Gastroesophageal sphincter (tissue), 4 donors: ENCODE measurements around the gene CRIP2. TPM values are rescaled to one million over a fixed set of nuclear protein-coding genes. Genes with fewer than 3 reads are reported as not detected.

Source experiments
- ATAC-seq: fragments of 150-250 bp; one replicate; pipeline ENCODE4 v1.9.1; 2016; ENCODE audit warnings: mild to moderate bottlenecking, moderate library complexity
- H3K27ac ChIP-seq, 4 donors: fragments of 200-600 bp; sonication (generic) in 3 of 4; 1 replicate in 3 of 4; 2 replicates in 1 of 4; pipeline ENCODE4 v1.5.1; 2016 to 2019
- H3K27me3 ChIP-seq: fragments of 200-600 bp; sonication (generic); one replicate; pipeline ENCODE4 v1.5.1; 2019
- H3K36me3 ChIP-seq, 2 donors: fragments of 200-600 bp; sonication (generic); one replicate each; pipeline ENCODE4 v1.5.1; 2019; ENCODE audit warnings: control low read depth in 1 of 2
- H3K4me1 ChIP-seq, 3 donors: fragments of 200-600 bp; sonication (generic); 1 replicate in 2 of 3; 2 replicates in 1 of 3; pipeline ENCODE4 v1.5.1; 2016 to 2019; ENCODE audit warnings: control low read depth in 2 of 3
- H3K4me3 ChIP-seq, 2 donors: fragments of 200-600 bp; sonication (generic); one replicate each; pipeline ENCODE4 v1.5.1; 2019; ENCODE audit warnings: mild to moderate bottlenecking in 1 of 2, moderate library complexity in 1 of 2
- H3K9me3 ChIP-seq, 3 donors: fragments of 200-600 bp; sonication (generic); one replicate each; pipeline ENCODE4 v1.5.1; 2017 to 2019; ENCODE audit warnings: control low read depth in 2 of 3
- EP300 ChIP-seq: sonication (generic); formaldehyde crosslinking; IDR thresholded peaks from one replicate; pipeline ENCODE4 v1.6.1; 2017; ENCODE audit warnings: antibody characterized with exemption, mild to moderate bottlenecking
- POLR2A ChIP-seq, 2 donors: fragments of 450-650 bp; IDR thresholded peaks; one replicate each; pipeline ENCODE4 v1.6.1; 2017; ENCODE audit warnings: antibody characterized with exemption in 2 of 2, mild to moderate bottlenecking in 2 of 2, moderate library complexity in 1 of 2
- POLR2AphosphoS5 ChIP-seq: sonication (generic); formaldehyde crosslinking; IDR thresholded peaks from one replicate; pipeline ENCODE4 v1.6.1; 2017; ENCODE audit warnings: antibody characterized with exemption
- WGBS, 2 donors: methylation state at CpG; one replicate each; pipeline ENCODE4 v1.1.5; 2018; ENCODE audit warnings: low coverage in 1 of 2; 5-methylcytosine and 5-hydroxymethylcytosine counted together
- total RNA-seq, 4 donors: library from RNA; depleted of rRNA; stranded (reverse); fragments of >200 nt; gene quantifications; one replicate each; pipeline ENCODE4 v1.1.0, GENCODE V29; 2016
- TF ChIP-seq, protein P1 (sequence below), 4 experiments: fragments of 200-600 bp in 2 of 4; fragments of 450-650 bp in 2 of 4; sonication (generic) in 1 of 4; IDR thresholded peaks; one replicate each; pipeline ENCODE4 v1.5.1; 2017 to 2019; ENCODE audit warnings: antibody characterized with exemption in 4 of 4, mild to moderate bottlenecking in 2 of 4, moderate library complexity in 2 of 4

Gene CRIP2, protein sequence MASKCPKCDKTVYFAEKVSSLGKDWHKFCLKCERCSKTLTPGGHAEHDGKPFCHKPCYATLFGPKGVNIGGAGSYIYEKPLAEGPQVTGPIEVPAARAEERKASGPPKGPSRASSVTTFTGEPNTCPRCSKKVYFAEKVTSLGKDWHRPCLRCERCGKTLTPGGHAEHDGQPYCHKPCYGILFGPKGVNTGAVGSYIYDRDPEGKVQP
- 100 to 1,000 TPM; 165 to 518 (median 343) TPM for total RNA-seq

DNA sequence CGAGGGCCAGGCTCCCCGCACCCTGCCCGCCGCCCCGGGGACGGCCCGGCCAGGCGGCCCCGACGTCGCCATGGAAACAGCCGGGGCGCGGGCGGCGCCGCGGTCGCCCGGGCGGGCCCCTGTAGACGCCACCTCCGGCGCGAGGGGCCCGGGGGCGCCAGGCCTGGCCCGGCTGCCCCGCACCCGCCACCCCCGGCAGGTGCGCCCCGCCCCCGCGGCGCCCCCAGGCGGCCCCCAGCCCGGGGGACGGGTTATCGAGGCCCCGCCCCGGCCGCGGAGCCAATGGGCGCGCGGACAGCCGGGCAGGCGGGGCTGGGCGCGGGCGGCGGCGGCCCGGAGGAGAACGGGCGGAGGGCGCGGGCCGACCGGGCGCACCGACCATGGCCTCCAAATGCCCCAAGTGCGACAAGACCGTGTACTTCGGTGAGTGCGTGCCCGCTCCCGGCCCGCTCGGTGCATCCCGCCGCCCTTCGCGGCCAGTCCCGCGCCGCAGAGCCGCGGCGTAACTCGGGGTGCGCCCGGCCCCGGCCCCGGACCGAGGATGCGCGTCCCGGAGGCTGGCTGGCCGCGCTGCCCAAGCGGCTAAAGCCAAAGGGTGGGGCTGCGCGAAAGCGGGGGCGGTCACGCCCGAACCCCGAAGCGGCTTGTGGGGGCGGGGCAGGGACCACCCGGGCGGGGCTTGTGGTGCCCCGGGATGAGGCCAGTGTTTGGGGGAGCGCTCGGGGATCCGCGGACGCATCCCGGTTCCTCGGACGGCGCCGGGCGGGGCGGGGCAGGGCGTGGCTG, at the start of gene CRIP2:
Gene CRIP2, plus strand, starts transcription at position 339 of the 786 bp plus-strand sequence. Its CDS starts 42 bp downstream, at position 381.
- WGBS, 2 donors: no CpG with 5 or more reads among the region's 118 CpGs
- peak; percentile 49 for ATAC-seq
- Histone ChIP-seq H3K27ac (peak within 1 kb of the TSS; percentile 91 to 99 (median 94)), H3K4me3 (peak within 1 kb of the TSS; percentile 90 to 98), H3K36me3 (peaks cover 0 to 31% of the 10 kb centered on the region in 2 donors), H3K27me3 (no peaks in the 10 kb centered on the region), H3K4me1 (peaks cover 0 to 95% (median 48%) of the 10 kb centered on the region in 3 donors), H3K9me3 (no peaks in the 10 kb centered on the region)
- peak; percentile 62 to 82 for TF ChIP-seq POLR2A (IDR thresholded peaks at IDR 0.05)
- TF ChIP-seq EP300: no peak
- peak; percentile 38 for TF ChIP-seq POLR2AphosphoS5

DNA sequence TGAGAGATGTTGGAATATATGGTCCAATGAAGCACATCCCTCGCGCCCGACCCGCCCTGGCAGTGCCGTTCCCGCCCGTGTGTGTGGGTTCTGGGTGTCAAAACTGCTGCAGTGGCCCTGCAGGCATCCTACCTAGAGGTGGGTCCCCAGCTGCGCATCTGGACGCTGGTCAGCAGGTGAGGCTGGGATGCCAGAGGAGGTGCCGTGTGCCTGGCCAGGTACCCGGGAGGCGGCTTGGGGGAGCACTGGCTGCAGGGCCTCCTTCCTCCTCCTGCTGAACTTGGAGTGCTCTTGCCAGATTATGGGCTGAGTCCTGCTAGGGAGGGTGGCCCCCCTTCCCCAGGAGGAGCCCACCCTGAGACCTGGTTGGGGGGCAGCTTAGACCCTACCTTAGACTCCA, 49.8 kb upstream of the CRIP2 start:
- no peak for ATAC-seq
- Histone ChIP-seq H3K36me3 (peaks cover 0 to 25% of the 10 kb centered on the region in 2 donors), H3K27ac (no peak overlapping the region), H3K9me3 (no peaks in the 10 kb centered on the region), H3K27me3 (no peaks in the 10 kb centered on the region), H3K4me3 (no peak overlapping the region), H3K4me1 (peaks cover 0 to 33% (median 22%) of the 10 kb centered on the region in 3 donors)
- 100% methylated on average over 2 of the region's 12 CpGs; no CpG with 5 or more reads in 1 of the 2 donors for WGBS, 2 donors
- TF ChIP-seq POLR2AphosphoS5: no peak
- no peak for TF ChIP-seq POLR2A (IDR thresholded peaks at IDR 0.05)
- no peak for TF ChIP-seq EP300
- TF ChIP-seq, protein P1, sequence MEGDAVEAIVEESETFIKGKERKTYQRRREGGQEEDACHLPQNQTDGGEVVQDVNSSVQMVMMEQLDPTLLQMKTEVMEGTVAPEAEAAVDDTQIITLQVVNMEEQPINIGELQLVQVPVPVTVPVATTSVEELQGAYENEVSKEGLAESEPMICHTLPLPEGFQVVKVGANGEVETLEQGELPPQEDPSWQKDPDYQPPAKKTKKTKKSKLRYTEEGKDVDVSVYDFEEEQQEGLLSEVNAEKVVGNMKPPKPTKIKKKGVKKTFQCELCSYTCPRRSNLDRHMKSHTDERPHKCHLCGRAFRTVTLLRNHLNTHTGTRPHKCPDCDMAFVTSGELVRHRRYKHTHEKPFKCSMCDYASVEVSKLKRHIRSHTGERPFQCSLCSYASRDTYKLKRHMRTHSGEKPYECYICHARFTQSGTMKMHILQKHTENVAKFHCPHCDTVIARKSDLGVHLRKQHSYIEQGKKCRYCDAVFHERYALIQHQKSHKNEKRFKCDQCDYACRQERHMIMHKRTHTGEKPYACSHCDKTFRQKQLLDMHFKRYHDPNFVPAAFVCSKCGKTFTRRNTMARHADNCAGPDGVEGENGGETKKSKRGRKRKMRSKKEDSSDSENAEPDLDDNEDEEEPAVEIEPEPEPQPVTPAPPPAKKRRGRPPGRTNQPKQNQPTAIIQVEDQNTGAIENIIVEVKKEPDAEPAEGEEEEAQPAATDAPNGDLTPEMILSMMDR (IDR thresholded peaks at IDR 0.05): no peak

DNA sequence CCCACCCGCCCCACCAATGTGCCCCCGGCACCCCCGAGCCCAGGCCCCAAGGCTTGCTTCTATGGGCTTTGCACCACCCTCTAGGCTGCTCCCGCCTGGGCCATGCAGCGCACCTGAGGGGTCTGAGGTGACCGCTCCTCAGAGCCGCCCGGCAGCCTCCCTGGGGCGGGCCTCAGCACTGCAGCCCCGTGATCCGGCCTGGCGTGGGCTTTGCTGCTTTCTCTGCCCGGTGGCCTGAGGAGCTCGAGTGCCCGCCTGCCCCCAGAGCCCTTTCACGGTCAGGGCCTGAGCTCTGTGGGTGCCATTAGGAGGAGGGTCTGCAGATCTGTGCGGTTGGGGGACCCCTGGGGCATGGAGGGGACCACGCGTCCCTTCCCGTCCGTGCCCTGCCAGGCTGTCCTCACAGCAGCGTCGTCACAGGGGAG, 48.8 kb upstream of the CRIP2 start:
- no peak for ATAC-seq
- WGBS, 2 donors: no CpG with 5 or more reads among the region's 23 CpGs
- Histone ChIP-seq H3K36me3 (peaks cover 0 to 25% of the 10 kb centered on the region in 2 donors), H3K27ac (no peak overlapping the region), H3K27me3 (no peaks in the 10 kb centered on the region), H3K4me3 (no peak overlapping the region), H3K4me1 (peaks cover 0 to 27% (median 19%) of the 10 kb centered on the region in 3 donors), H3K9me3 (no peaks in the 10 kb centered on the region)
- TF ChIP-seq POLR2A (IDR thresholded peaks at IDR 0.05) (no peak), EP300 (no peak), POLR2AphosphoS5 (no peak)
- TF ChIP-seq, protein P1 (IDR thresholded peaks at IDR 0.05): no peak

DNA sequence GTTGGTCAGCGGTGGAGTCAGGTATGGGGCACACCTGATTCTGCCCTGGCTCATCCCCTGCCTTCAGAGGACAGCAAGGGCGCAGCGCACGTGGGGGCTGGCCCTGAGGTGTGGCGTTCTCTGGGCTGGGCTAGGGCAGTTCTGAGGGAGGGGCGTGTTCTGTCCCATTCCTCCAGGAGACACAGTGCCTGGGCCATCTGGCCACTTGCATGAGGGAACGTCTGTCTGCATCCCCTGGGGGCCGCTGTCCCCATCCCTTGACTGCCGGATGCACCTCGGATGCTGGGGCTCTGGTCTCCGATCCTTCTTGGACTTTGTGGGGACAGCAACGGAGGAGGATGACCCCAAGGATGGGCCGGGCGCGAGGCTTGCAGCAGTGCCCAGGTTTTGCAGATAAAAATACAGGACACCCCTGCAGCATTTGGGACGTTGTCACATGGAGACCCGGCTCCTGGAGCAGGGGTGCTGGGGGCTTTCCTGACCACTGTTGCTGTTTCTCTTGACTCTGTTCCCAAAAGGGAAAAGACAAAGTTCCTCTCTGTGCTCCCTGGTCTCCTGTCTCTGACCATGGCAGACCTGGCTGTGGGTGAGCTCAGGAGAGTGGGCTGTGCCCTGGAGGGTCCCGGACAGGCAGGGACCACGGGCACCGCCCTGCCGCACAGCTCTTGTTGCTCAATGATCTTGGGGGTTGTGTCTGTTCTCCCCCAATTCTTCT, 48.0 kb upstream of the CRIP2 start:
- H3K36me3 ChIP-seq: peaks cover 0 to 26% of the 10 kb centered on the region in 2 donors
- H3K27ac ChIP-seq: no peak overlapping the region
- peaks cover 0 to 19% (median 11%) of the 10 kb centered on the region in 3 donors for H3K4me1 ChIP-seq
- peak; percentile 15 for ATAC-seq
- WGBS, 2 donors: 94 to 100% methylated on average over 1 to 11 of the region's 21 CpGs
- H3K9me3 ChIP-seq: no peaks in the 10 kb centered on the region
- no peaks in the 10 kb centered on the region for H3K27me3 ChIP-seq
- H3K4me3 ChIP-seq: no peak overlapping the region
- TF ChIP-seq POLR2A (IDR thresholded peaks at IDR 0.05) (no peak), POLR2AphosphoS5 (no peak), EP300 (no peak)
- TF ChIP-seq, protein P1 (IDR thresholded peaks at IDR 0.05): no peak

DNA sequence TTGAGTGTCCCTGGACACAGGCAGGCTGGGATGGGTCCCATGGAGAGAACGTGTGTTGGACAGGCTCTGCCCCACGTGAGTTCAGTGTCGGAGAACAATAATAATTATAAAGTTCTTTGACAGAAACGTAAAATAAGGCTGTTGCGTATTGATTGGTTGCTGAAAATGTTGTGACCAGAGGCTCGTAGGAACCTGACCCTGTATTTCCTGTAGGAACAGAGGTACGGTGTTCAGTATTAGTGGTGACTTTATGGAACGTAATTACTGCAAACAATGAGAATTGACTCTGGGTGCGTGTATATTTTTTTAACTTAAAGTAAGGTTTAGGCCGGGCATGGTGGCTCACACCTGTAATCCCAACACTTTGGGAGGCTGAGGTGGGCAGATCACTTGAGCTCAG, 47.2 kb upstream of the CRIP2 start:
- H3K36me3 ChIP-seq: peaks cover 0 to 31% of the 10 kb centered on the region in 2 donors
- H3K27ac ChIP-seq: no peak overlapping the region
- 96% methylated on average over 10 of the region's 10 CpGs; no CpG with 5 or more reads in 1 of the 2 donors for WGBS, 2 donors
- no peak overlapping the region for H3K4me3 ChIP-seq
- TF ChIP-seq POLR2A (IDR thresholded peaks at IDR 0.05): no peak
- TF ChIP-seq, protein P1 (IDR thresholded peaks at IDR 0.05): no peak
- TF ChIP-seq POLR2AphosphoS5: no peak
- no peak for TF ChIP-seq EP300
- peaks cover 0 to 11% (median 5%) of the 10 kb centered on the region in 3 donors for H3K4me1 ChIP-seq
- no peaks in the 10 kb centered on the region for H3K27me3 ChIP-seq
- ATAC-seq: no peak
- H3K9me3 ChIP-seq: no peaks in the 10 kb centered on the region
